Osteoblast (primary cell): ENCODE measurements around the gene RIOK1. TPM values are rescaled to one million over a fixed set of nuclear protein-coding genes. Genes with fewer than 3 reads are reported as not detected.

ENCODE experiments used
- DNase-seq: peaks from one replicate; pipeline ENCODE4 v3.0.0; 2011; ENCODE audit warnings: low spot score, mixed read lengths; ENCODE audit not compliant: insufficient read length; ENCODE audit errors: missing footprints
- H2AFZ ChIP-seq: 2 replicates; pipeline ENCODE4 v1.6.0; 2011; ENCODE audit warnings: mild to moderate bottlenecking, low read length
- H3K27ac ChIP-seq: 2 replicates; pipeline ENCODE4 v1.5.1; 2011; ENCODE audit warnings: mild to moderate bottlenecking, low read depth, low read length, moderate library complexity
- H3K27me3 ChIP-seq: 2 replicates; pipeline ENCODE4 v1.6.0; 2012; ENCODE audit warnings: mild to moderate bottlenecking, control low read depth, inconsistent platforms, low read length, moderate library complexity; ENCODE audit not compliant: insufficient read depth
- H3K36me3 ChIP-seq: 2 replicates; pipeline ENCODE4 v1.5.1; 2011; ENCODE audit warnings: mild to moderate bottlenecking, low read length, control low read depth, moderate library complexity; ENCODE audit not compliant: insufficient read depth
- H3K4me1 ChIP-seq: 2 replicates; pipeline ENCODE4 v1.5.1; 2011; ENCODE audit warnings: mild to moderate bottlenecking, low read length, control low read depth, moderate library complexity; ENCODE audit not compliant: insufficient read depth
- H3K4me2 ChIP-seq: 2 replicates; pipeline ENCODE4 v1.6.0; 2011; ENCODE audit warnings: mild to moderate bottlenecking, low read length; ENCODE audit not compliant: insufficient read depth
- H3K4me3 ChIP-seq: fragments of 200-600 bp; sonication (generic); 3 replicates; pipeline ENCODE4 v1.5.1; 2012; ENCODE audit warnings: mild to moderate bottlenecking, low read length, inconsistent platforms; ENCODE audit not compliant: insufficient read depth
- H3K79me2 ChIP-seq: 2 replicates; pipeline ENCODE4 v1.6.0; 2012; ENCODE audit warnings: mild to moderate bottlenecking, low read length, control low read depth, inconsistent platforms; ENCODE audit not compliant: insufficient read depth
- H3K9me3 ChIP-seq: 2 replicates; pipeline ENCODE4 v1.5.1; 2011; ENCODE audit warnings: low read depth, low read length, control low read depth
- H4K20me1 ChIP-seq: 2 replicates; pipeline ENCODE4 v1.6.0; 2012; ENCODE audit warnings: mild to moderate bottlenecking, low read length, control low read depth; ENCODE audit not compliant: insufficient read depth
- CTCF ChIP-seq: IDR thresholded peaks from 2 replicates; pipeline ENCODE4 v1.5.1; 2011; ENCODE audit warnings: mild to moderate bottlenecking, low read depth, low read length, moderate library complexity; ENCODE audit errors: extremely low read depth
- total RNA-seq: library from RNA; depleted of rRNA; stranded (reverse); fragments of >200 nt; gene quantifications from 2 replicates; pipeline ENCODE4 v1.2.3, GENCODE V29; 2012

The RIOK1 gene
- total RNA-seq, 1 donor: 14.1 TPM

GRCh38 chr6:7381092-7381491 lies 8.5 kb upstream of the RIOK1 start:
- no peak overlapping the region for H2AFZ ChIP-seq
- no peak overlapping the region for H3K4me3 ChIP-seq
- no peak for TF ChIP-seq CTCF
- H3K79me2 ChIP-seq: no peaks in the 10 kb centered on the region
- no peaks in the 10 kb centered on the region for H3K27me3 ChIP-seq
- no peaks in the 10 kb centered on the region for H4K20me1 ChIP-seq
- DNase-seq: no peak
- no peaks in the 10 kb centered on the region for H3K4me1 ChIP-seq
- no peaks in the 10 kb centered on the region for H3K9me3 ChIP-seq
- H3K27ac ChIP-seq: no peak overlapping the region
- H3K36me3 ChIP-seq: no peaks in the 10 kb centered on the region
- no peak overlapping the region for H3K4me2 ChIP-seq

GRCh38 chr6:7389162-7389450 lies 502 bp upstream of the RIOK1 start:
- no peaks in the 10 kb centered on the region for H3K9me3 ChIP-seq
- no peaks in the 10 kb centered on the region for H4K20me1 ChIP-seq
- H3K4me2 ChIP-seq: peak overlapping the region; percentile 90
- peak overlapping the region; percentile 85 for H2AFZ ChIP-seq
- H3K27me3 ChIP-seq: no peaks in the 10 kb centered on the region
- H3K79me2 ChIP-seq: peaks cover 39% of the 10 kb centered on the region
- peak overlapping the region; percentile 79 for H3K4me3 ChIP-seq
- peaks cover 24% of the 10 kb centered on the region for H3K4me1 ChIP-seq
- no peak for DNase-seq
- TF ChIP-seq CTCF: no peak
- H3K36me3 ChIP-seq: peaks cover 5% of the 10 kb centered on the region
- peak overlapping the region; percentile 71 for H3K27ac ChIP-seq

- Histone ChIP-seq H3K79me2 (peaks cover 39% of the 10 kb centered on the region), H4K20me1 (no peaks in the 10 kb centered on the region), H2AFZ (peak overlapping the region; percentile 85), H3K36me3 (peaks cover 14% of the 10 kb centered on the region), H3K27me3 (no peaks in the 10 kb centered on the region), H3K27ac (peak overlapping the region; percentile 71), H3K4me3 (peak overlapping the region; percentile 79), H3K9me3 (no peaks in the 10 kb centered on the region), H3K4me2 (peak overlapping the region; percentile 90), H3K4me1 (peaks cover 24% of the 10 kb centered on the region)
- no peak for DNase-seq
- TF ChIP-seq CTCF: no peak
Observed at GRCh38 chr6:7390226-7390878, 744 bp downstream of the RIOK1 start.

- Histone ChIP-seq H3K27ac (peak overlapping the region; percentile 71), H3K27me3 (no peaks in the 10 kb centered on the region), H4K20me1 (no peaks in the 10 kb centered on the region), H3K36me3 (peaks cover 21% of the 10 kb centered on the region), H3K4me1 (peaks cover 24% of the 10 kb centered on the region), H3K4me3 (peak overlapping the region; percentile 79), H3K9me3 (no peaks in the 10 kb centered on the region), H3K4me2 (peak overlapping the region; percentile 90), H3K79me2 (peaks cover 39% of the 10 kb centered on the region), H2AFZ (no peak overlapping the region)
- no peak for DNase-seq
- TF ChIP-seq CTCF: no peak
Observed at GRCh38 chr6:7391151-7391550, 1.5 kb downstream of the RIOK1 start.
